DLD1 (cell line): Measurements from ENCODE around the gene RFPL4A.
"Not testable (repeated sequence)": the region's sequence is repeated elsewhere in the genome, so short reads cannot be mapped to it uniquely, and the experiment has no call there.

ENCODE experiments used
- in situ Hi-C: cut with HindIII; loops from 2 replicates; pipeline ENCODE4 v1.10.0; 2017; ENCODE audit warnings: low sequenced_read_pairs

Gene RFPL4A

DNA sequence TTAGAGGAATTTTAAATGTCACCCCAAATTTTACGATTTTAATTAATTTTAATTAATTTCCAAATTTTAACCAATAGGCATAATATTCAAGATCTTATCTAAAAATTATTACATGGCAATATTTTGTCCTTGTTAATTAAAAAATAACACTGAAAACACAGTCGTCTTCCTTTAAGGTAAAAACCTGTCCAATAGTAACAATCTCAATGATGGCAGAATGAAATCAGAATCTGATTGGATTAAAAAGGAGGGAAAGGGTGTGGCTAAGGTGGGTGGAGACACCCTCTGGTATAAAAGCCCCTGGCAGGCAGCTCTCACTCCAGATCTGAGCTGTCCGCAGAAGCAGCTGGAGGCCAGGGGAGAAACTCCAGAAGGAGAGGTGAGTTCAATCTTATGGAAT, at the start of gene RFPL4A:
TSS of gene RFPL4A (plus strand) at position 301 of the 400 bp plus-strand sequence. CDS start 2,704 bp downstream, outside the sequence.
- in situ Hi-C loops = not testable (repeated sequence)

DNA sequence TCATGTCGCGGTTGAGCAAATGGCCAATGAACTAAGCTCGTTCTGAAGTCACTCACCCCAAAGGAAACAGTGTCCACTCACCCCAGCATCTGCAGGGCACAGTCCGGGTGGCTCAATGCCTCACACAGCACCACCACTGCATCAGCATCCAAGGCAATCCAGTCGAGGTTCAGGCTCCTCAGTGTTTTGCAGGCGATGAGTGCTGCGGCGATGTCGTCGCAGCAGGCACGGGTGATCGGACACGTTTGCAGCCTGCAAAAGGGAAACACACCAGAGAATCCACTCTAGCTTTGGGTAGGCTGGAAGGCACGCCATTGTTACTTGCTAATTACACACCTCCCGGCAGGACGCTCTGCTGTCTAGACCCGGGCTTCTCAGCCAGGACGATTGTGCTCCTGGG, 47.2 kb upstream of the RFPL4A start:
- in situ Hi-C loops = no loop called here

- in situ Hi-C loops = no loop called here
Observed at GRCh38 chr19:55712804-55713631, 45.9 kb upstream of the RFPL4A start.

DNA sequence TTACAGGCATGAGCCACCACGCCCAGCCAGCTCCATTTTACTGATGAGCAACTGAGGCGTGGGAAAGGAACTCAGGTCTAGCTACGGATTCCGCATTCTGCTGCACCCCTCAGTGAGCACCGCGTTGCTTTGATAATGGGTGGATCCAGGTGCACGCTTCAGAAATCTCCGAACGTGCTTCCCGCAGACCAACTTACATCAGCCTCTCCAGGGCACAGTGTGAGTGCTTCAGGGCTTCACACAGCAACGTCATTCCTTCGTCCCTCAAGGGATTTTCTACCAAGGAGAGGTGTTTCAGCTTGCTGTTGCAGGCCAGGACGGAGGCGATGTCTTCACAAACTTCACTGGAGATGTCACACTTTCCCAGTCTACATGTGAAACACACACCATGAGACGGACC, 42.4 kb upstream of the RFPL4A start:
- in situ Hi-C loops = no loop called here

- in situ Hi-C loops = no loop called here
Observed at GRCh38 chr19:55717251-55717650, 41.6 kb upstream of the RFPL4A start.

- in situ Hi-C loops = not testable (repeated sequence)
Observed at GRCh38 chr19:55717879-55718711, 40.8 kb upstream of the RFPL4A start.

DNA sequence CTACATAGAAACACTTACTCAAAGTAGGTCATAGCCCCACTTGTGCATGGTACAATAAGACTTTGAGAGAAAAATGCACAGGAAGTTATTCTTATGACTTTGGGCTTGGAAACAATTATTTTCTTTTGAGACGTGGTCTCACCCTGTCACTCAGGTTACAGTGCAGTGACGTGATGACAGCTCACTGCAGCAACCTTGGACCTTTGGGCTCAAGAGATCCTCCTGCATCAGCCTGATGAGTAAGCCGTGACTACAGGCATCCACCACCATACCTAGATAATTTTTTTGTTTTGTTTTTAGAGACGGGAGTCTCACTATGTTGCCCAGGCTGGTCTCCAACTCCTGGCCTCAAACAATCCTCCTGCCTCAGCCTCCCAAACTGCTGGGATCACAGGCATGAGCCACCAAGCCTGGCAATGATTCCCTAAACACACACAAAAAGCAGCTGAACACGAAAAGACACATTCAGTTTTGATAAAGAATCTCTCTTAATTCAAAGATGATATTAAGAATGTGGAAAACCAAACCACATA, 38.6 kb upstream of the RFPL4A start:
- in situ Hi-C loops = no loop called here

GRCh38 chr19:55720801-55721200, 38.1 kb upstream of the RFPL4A start:
- in situ Hi-C loops = no loop called here

- in situ Hi-C loops = no loop called here
Observed at GRCh38 chr19:55723491-55723890, 35.4 kb upstream of the RFPL4A start.

- in situ Hi-C loops = not testable (repeated sequence)
Observed at GRCh38 chr19:55730378-55730777, 28.5 kb upstream of the RFPL4A start.

GRCh38 chr19:55738302-55738701, 20.6 kb upstream of the RFPL4A start, which contains the start of gene NLRP9:
NLRP9 (minus strand) TSS chr19:55738402; CDS start chr19:55738374, 28 bp downstream.
- in situ Hi-C loops = no loop called here

- in situ Hi-C loops = no loop called here
Observed at GRCh38 chr19:55750715-55751114, 8.2 kb upstream of the RFPL4A start.

GRCh38 chr19:55753401-55753800, 5.5 kb upstream of the RFPL4A start:
- in situ Hi-C loops = no loop called here

DNA sequence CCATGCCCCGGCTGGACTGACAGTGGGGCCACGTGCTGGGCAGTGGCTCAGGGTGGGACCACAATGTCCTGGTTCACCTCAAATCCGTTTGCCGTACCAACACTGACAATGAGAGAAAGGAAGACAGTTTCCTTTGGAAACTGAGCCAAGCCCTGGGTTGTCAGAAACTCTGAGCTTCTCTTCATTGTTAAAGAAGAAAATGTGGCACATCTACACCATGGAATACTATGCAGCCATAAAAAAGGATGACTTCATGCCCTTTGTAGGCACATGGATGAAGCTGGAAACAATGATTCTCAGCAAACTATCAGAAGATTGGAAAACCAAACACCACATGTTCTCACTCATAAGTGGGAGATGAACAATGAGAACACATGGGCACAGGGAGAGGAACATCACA, 2.1 kb upstream of the RFPL4A start:
- in situ Hi-C loops = not testable (repeated sequence)

DNA sequence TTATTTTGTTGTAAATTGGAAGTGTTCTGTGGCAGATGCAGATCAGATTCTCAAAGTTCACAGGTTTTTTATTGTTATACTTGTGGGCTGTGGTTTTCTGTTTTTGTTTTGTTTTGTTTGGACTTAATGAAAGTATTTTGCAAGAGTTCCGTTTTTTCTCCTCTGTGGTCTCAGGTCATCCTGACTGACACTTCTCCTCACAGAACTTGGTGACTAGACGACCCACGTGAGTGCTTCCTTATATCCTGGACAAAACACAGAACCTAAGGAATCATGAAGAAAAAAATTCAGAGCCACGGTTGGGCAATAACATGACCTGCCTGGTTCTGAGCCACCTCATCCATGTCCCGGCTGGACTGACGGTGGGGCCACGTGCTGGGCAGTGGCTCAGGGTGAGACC, 7.6 kb downstream of the RFPL4A start:
- in situ Hi-C loops = no loop called here

DNA sequence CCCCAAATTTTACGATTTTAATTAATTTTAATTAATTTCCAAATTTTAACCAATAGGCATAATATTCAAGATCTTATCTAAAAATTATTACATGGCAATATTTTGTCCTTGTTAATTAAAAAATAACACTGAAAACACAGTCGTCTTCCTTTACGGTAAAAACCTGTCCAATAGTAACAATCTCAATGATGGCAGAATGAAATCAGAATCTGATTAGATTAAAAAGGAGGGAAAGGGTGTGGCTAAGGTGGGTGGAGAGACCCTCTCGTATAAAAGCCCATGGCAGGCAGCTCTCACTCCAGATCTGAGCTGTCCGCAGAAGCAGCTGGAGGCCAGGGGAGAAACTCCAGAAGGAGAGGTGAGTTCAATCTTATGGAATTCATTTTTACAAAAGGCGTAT, 9.9 kb downstream of the RFPL4A start, which contains the start of gene RFPL4AL1:
TSS of gene RFPL4AL1 (plus strand) at position 301 of the 400 bp plus-strand sequence. CDS start 2,687 bp downstream, outside the sequence.
- in situ Hi-C loops = not testable (repeated sequence)

DNA sequence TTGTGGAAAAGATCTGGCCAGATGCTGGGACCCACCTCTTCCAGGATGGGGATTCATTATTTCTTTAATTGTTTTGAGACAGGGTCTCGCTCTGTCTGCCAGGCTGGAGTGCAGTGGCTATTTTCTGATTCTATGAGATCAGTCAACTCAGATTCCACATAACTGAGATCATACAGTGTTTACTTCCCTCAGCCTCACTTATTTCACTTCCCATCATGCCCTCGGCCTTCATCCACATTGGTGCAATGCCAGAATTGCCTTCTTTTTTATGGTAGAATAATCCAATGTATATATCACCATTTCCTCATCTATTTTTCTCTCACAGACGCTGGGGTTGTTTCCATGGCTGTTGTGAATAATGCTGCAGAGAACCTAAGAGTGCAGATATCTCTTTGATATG, 10.7 kb downstream of the RFPL4A start:
- in situ Hi-C loops = not testable (repeated sequence)

GRCh38 chr19:55777528-55777927, 18.6 kb downstream of the RFPL4A start:
- in situ Hi-C loops = no loop called here

DNA sequence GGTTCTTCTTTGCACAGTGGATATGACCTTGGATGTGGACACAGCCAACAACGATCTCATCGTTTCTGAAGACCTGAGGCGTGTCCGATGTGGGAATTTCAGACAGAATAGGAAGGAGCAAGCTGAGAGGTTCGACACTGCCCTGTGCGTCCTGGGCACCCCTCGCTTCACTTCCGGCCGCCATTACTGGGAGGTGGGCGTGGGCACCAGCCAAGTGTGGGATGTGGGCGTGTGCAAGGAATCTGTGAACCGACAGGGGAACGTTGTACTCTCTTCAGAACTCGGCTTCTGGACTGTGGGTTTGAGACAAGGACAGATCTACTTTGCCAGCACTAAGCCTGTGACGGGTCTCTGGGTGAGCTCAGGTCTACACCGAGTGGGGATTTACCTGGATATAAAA, 19.4 kb downstream of the RFPL4A start:
- in situ Hi-C loops = no loop called here

DNA sequence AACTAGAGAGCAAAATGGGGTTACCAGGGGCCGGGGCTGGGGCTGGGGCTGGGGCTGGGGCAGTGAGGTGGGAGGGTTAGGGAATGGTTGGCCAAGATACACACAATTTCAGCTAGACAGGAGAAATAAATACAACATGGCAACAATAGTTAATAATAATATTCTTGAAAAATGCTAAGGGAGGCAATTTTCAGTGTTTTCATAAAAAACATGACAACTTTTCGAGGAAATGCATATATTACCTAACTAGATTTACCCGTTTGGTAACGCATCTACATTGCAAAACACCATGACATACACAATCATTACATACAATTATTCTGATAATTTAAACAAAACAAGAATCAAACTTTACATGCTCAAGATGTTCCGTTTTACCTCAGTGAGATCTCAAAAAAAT, 22.2 kb downstream of the RFPL4A start:
- in situ Hi-C loops = no loop called here

DNA sequence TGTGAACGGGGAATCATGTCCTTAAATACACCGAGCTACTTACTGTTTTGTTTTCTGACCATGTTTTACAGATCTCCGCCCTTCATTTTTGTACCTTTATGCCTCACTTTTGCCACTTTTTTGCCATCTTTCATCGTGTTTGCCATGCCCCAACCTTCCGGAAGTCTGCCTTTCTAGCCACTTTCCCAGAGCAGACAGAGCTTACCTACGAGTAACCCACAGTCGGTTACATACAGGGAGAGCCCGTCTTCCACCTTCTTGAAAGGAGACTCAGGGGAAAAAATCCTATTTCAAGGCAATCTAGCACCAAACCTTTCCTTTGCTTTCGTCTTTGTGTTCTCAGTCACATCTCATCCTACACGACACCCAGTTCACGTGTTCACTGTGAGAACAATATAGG, 36.1 kb downstream of the RFPL4A start:
- in situ Hi-C loops = no loop called here
